GM06990 (cell line): ENCODE results near the gene MAP1S.

Experiments
- DNase-seq: peaks from one replicate; pipeline ENCODE4 v3.0.0-alpha.2; 2011; ENCODE audit not compliant: insufficient read length; ENCODE audit errors: extremely low read depth
- H3K27me3 ChIP-seq: replicated peaks from 2 replicates; pipeline ENCODE4 v1.6.0; 2011; ENCODE audit warnings: low read length; ENCODE audit not compliant: control insufficient read depth, insufficient read depth
- H3K36me3 ChIP-seq: 2 replicates; pipeline ENCODE4 v1.5.1; 2011; ENCODE audit warnings: low read length; ENCODE audit not compliant: control insufficient read depth, insufficient read depth
- H3K4me3 ChIP-seq: replicated peaks from 2 replicates; pipeline ENCODE4 v1.5.1; 2011; ENCODE audit warnings: low read depth, mild to moderate bottlenecking, control low read depth, low read length
- TF ChIP-seq, protein P1 (sequence below): IDR thresholded peaks from 2 replicates; pipeline ENCODE4 v1.5.1; 2011; ENCODE audit warnings: low read length, control low read depth, mild to moderate bottlenecking, inconsistent platforms; ENCODE audit not compliant: insufficient read depth, poor library complexity, severe bottlenecking

The MAP1S gene

DNA sequence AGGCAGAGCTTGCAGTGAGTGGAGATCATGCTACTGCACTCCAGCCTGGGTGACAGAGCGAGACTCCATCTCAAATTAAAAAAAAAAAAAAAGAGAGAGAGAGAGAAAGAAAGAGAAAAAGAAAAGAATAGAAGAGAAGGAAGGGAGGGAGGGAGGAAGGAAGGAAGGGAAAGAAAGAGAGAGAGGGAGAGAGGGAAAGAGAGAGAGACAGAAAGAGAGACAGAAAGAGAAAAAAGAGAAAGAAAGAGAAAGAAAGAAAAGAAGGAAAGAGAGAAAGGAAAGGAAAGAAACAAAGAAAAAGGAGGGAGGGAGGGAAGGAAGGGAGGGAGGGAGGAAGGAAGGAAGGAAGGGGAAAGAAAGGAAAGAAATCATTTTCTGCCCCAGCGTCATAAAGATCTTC is 24.1 kb upstream of the MAP1S start:
- no peaks in the 10 kb centered on the region; the same call in none of the 2 replicates for H3K27me3 ChIP-seq
- TF ChIP-seq, protein P1, sequence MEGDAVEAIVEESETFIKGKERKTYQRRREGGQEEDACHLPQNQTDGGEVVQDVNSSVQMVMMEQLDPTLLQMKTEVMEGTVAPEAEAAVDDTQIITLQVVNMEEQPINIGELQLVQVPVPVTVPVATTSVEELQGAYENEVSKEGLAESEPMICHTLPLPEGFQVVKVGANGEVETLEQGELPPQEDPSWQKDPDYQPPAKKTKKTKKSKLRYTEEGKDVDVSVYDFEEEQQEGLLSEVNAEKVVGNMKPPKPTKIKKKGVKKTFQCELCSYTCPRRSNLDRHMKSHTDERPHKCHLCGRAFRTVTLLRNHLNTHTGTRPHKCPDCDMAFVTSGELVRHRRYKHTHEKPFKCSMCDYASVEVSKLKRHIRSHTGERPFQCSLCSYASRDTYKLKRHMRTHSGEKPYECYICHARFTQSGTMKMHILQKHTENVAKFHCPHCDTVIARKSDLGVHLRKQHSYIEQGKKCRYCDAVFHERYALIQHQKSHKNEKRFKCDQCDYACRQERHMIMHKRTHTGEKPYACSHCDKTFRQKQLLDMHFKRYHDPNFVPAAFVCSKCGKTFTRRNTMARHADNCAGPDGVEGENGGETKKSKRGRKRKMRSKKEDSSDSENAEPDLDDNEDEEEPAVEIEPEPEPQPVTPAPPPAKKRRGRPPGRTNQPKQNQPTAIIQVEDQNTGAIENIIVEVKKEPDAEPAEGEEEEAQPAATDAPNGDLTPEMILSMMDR = no peak
- no peak for DNase-seq
- H3K4me3 ChIP-seq = no peak overlapping the region
- no peaks in the 10 kb centered on the region for H3K36me3 ChIP-seq

DNA sequence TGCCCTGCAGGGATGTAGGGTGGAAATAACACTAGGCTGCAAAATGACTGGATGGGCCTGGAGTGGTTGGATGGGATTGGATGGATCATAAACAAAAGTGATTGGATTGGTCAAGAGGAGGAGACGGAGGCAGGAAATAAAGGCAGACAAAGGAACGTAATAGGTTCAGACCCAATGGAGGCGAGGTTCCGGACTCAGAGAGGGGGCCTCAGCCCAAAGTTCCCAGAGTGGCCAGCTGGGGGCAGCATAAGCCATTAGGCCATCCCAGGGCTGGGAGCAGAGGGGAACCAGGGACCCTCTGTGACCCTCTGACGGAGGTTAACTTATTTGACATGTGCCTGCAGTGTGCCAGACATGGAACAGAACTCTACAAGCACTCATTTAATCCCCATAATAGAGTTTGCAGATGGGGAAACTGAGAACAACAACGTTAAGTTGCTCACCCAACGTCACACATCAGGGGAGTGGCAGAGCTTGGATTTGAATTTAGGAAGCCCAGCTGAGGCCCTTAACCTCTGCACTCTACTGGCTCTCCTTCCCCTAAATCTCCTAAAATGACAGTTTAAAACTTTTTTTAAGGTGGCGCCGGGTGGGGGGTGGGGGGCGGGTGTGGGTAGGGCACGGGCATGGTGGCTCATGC is 15.3 kb upstream of the MAP1S start:
- H3K4me3 ChIP-seq = no peak overlapping the region
- H3K27me3 ChIP-seq = no peaks in the 10 kb centered on the region; the same call in 1 of the 2 replicates
- TF ChIP-seq, protein P1 = peak; percentile 89
- DNase-seq = no peak
- H3K36me3 ChIP-seq = no peaks in the 10 kb centered on the region

DNA sequence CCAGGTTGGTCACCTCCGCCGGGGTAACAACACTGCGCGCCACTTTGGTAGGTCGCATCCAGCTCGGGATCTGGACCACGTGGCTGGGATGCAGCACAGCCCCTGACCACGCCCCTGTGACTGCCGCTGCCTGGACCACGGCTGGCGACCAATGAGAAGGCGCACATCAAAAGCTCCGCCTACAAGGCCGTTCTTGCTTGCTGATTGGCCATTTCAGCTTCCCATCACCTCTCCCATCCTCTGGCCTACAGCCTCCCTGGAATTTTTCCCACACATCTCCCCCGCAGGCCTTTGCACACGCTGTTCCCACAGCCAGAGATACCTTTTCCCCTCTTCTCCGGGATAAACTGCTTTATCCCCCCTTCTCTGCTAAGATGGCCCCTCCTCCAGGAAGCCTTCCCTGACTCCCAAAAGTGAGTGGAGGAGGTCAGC is 12.5 kb upstream of the MAP1S start:
- Histone ChIP-seq H3K4me3 (no peak overlapping the region), H3K27me3 (no peaks in the 10 kb centered on the region), H3K36me3 (no peaks in the 10 kb centered on the region)
- DNase-seq = no peak
- TF ChIP-seq, protein P1 = no peak

DNA sequence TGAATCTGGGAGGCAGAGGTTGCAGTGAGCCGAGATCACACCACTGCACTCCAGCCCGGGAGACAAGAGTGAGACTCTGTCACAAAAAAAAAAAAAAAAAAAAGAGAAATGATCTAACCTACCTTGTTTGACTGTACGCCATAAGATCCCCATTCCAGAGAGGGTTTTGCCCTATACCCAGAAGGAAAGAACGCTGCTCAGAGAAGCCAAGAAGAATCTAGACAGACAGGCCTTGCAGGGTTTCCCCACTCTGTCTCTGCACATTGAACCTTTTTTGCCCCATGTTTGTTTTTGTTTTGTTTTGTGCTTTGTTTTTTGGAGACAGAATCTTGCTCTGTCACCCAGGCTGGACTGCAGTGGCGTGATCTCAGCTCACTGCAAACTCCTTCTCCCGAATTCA is 7.4 kb upstream of the MAP1S start:
- no peak overlapping the region for H3K4me3 ChIP-seq
- H3K27me3 ChIP-seq = no peaks in the 10 kb centered on the region
- TF ChIP-seq, protein P1 = no peak
- H3K36me3 ChIP-seq = no peaks in the 10 kb centered on the region
- no peak for DNase-seq

DNA sequence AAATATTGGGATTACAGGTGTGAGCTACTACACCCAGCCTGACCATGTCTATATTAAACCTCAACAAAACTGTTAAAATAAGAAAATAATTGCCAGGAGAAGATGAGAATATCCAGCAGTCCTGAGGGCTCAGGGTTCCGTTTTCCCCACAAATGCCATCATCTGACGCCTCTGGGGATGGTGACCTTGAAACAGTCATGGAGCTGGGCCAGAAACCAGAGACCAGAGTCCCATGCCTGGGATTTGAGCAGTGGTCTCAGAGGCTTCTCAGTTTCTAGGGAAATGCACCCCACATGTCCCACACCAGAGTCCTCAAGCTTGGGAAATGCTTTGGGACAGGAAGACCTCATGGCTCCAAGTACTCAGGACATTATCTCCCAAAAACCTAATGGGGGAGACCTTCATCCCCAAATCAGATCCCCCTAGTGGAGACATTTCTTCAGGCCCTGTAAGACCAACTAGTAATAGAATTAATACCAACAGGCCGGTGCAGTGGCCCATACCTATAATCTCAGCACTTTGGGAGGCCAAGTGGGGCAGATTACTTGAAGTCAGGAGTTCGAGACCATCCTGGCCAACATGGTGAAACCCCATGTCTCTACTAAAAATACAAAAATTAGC is 2.9 kb upstream of the MAP1S start:
- no peaks in the 10 kb centered on the region; the same call in none of the 2 replicates for H3K36me3 ChIP-seq
- DNase-seq = no peak
- no peaks in the 10 kb centered on the region for H3K27me3 ChIP-seq
- TF ChIP-seq, protein P1 = no peak
- H3K4me3 ChIP-seq = no peak overlapping the region
